ENCODE measurements around the gene CEMIP.

DNA sequence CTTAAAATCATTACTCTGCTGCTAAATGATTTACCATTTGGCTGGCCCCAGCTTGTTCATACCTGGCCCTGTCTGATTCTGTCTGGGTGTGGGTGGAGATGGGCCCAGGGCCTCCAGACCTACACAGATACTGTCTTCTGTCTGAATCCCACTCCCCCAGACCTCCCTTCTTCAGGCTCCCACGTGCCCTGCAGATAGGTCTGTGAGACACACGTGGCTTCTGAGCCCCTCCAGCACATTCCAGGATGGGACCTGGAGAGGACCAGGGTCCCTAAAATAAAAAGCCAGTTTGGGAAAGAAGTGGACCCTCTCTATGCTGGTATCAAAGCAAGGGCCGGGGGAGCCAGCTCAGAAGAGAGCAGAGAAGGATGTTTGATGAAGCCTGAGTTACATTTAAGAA lies 14.6 kb upstream of the CEMIP start:
- TF ChIP-seq EZH2 (IDR thresholded peaks at IDR 0.05), result no peak
- TF ChIP-seq, protein P1, sequence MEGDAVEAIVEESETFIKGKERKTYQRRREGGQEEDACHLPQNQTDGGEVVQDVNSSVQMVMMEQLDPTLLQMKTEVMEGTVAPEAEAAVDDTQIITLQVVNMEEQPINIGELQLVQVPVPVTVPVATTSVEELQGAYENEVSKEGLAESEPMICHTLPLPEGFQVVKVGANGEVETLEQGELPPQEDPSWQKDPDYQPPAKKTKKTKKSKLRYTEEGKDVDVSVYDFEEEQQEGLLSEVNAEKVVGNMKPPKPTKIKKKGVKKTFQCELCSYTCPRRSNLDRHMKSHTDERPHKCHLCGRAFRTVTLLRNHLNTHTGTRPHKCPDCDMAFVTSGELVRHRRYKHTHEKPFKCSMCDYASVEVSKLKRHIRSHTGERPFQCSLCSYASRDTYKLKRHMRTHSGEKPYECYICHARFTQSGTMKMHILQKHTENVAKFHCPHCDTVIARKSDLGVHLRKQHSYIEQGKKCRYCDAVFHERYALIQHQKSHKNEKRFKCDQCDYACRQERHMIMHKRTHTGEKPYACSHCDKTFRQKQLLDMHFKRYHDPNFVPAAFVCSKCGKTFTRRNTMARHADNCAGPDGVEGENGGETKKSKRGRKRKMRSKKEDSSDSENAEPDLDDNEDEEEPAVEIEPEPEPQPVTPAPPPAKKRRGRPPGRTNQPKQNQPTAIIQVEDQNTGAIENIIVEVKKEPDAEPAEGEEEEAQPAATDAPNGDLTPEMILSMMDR (IDR thresholded peaks at IDR 0.05), result no peak

Data from neural progenitor cell (in vitro differentiated cells).